ENCODE results near the gene LRGUK.

Gene LRGUK

DNA sequence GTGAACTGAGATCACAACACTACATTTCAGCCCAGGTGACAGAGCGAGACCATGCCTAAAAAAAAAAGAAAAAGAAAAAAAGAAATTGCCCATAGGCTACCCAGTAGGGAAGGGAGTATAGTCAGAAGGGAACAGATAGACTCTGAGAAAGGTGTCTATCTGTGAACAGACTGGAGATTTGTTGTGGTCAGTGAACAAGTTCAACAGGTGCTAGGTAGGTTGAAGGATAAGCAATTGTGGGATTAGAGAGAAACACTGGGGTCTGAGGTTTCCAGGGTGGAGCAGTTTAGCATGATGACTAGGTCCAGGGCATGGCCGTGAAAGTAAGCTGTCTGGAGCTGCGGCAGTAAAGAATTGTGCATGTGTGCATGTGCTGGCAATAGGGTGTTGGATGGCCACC, 6.9 kb downstream of the LRGUK start:
- Histone ChIP-seq H3K9me3 (no peaks in the 10 kb centered on the region), H3K4me1 (no peaks in the 10 kb centered on the region), H3K4me3 (ENCODE audit: low read depth, low read length) (no peak overlapping the region), H3K36me3 (no peaks in the 10 kb centered on the region), H3K27me3 (no peaks in the 10 kb centered on the region)
- TF ChIP-seq, protein P1, sequence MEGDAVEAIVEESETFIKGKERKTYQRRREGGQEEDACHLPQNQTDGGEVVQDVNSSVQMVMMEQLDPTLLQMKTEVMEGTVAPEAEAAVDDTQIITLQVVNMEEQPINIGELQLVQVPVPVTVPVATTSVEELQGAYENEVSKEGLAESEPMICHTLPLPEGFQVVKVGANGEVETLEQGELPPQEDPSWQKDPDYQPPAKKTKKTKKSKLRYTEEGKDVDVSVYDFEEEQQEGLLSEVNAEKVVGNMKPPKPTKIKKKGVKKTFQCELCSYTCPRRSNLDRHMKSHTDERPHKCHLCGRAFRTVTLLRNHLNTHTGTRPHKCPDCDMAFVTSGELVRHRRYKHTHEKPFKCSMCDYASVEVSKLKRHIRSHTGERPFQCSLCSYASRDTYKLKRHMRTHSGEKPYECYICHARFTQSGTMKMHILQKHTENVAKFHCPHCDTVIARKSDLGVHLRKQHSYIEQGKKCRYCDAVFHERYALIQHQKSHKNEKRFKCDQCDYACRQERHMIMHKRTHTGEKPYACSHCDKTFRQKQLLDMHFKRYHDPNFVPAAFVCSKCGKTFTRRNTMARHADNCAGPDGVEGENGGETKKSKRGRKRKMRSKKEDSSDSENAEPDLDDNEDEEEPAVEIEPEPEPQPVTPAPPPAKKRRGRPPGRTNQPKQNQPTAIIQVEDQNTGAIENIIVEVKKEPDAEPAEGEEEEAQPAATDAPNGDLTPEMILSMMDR (IDR thresholded peaks at IDR 0.05; ENCODE audit: low read depth, low read length) = no peak
- DNase-seq = no peak

DNA sequence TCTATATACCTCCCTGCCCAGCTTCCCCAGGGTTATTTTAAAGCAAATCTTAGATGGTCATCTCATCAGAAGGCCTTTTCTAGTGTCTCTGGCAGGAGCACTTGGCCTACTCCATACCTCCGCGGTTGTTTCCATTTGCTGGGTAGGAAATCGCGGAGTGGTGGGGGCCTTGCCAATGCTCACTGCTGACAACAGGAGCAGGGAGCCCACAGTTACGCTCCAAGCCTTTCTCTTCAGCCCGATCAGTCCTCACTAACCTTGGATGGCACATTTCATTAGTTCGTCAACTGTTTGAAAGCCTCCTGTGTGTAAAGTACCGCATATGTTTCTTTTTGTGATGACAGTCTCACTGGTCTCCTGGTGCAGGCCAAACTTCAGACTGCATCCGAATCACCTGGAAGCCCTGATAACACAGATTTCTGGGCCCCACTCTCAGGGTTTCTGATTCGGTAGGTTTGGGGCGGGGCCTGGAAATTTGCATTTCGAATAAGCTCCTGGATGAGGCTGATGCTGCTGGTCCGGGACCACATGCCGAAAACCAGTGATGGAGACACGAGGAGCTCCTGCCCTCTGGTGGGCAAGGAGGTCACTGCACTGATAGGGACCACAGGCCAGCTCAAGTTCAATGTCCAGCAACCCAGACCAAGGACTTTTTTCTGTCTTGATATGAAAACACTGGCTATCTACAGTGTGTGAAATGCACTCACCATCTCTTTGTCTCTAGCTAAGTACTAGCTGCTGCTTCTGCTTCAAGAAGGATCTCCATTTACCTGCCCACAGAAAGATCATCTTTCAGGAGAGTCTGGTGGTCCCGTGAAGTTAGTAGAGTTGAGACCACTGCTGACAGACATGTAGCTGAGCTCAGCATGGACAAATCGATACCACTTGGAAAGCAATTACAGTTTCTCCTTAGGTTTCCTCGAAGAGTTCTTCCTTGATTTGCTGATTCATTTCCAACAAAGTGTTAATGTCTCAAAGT, 14.0 kb downstream of the LRGUK start:
- Histone ChIP-seq H3K4me3 (ENCODE audit: low read depth, low read length) (peak overlapping the region; percentile 33), H3K27me3 (no peaks in the 10 kb centered on the region), H3K36me3 (no peaks in the 10 kb centered on the region), H3K4me1 (peaks cover 5% of the 10 kb centered on the region; the same call in 1 of the 2 replicates), H3K9me3 (no peaks in the 10 kb centered on the region)
- DNase-seq = peak; percentile 84
- TF ChIP-seq, protein P1 (IDR thresholded peaks at IDR 0.05; ENCODE audit: low read depth, low read length) = peak; percentile 97

DNA sequence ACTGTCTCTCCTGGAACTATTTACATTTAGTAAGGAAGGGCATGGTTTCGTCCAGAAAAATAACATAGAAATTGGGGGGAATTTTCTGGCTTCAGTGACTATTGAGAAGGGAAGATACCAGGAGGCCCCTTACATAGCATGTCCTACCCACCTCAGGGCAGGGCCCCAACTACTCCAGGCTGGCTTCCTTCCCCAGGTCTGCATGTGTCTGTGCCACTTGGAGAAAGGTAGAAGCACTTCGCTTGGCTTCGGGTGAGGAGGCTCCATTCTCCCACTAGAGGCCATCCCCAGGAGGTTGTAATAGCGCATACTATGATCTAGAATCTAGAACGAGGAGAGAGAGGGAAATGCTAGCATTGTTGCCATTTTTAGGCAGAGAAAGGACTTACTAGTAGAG, 14.7 kb downstream of the LRGUK start:
- TF ChIP-seq, protein P1 (IDR thresholded peaks at IDR 0.05; ENCODE audit: low read depth, low read length) = no peak
- H3K27me3 ChIP-seq = no peaks in the 10 kb centered on the region
- H3K9me3 ChIP-seq = no peaks in the 10 kb centered on the region
- no peak overlapping the region for H3K4me3 ChIP-seq (ENCODE audit: low read depth, low read length)
- H3K36me3 ChIP-seq = no peaks in the 10 kb centered on the region
- H3K4me1 ChIP-seq = peaks cover 5% of the 10 kb centered on the region; the same call in 1 of the 2 replicates
- no peak for DNase-seq

GRCh38 chr7:134153493-134154136, 26.5 kb downstream of the LRGUK start:
- no peak overlapping the region for H3K4me3 ChIP-seq (ENCODE audit: low read depth, low read length)
- H3K36me3 ChIP-seq = no peaks in the 10 kb centered on the region
- TF ChIP-seq, protein P1 (IDR thresholded peaks at IDR 0.05; ENCODE audit: low read depth, low read length) = no peak
- no peaks in the 10 kb centered on the region for H3K9me3 ChIP-seq
- H3K27me3 ChIP-seq = no peaks in the 10 kb centered on the region
- DNase-seq = no peak
- H3K4me1 ChIP-seq = no peaks in the 10 kb centered on the region

GRCh38 chr7:134154581-134155130, 27.5 kb downstream of the LRGUK start:
- no peak for DNase-seq
- H3K4me1 ChIP-seq = no peaks in the 10 kb centered on the region
- TF ChIP-seq, protein P1 (IDR thresholded peaks at IDR 0.05; ENCODE audit: low read depth, low read length) = no peak
- H3K27me3 ChIP-seq = no peaks in the 10 kb centered on the region
- no peak overlapping the region for H3K4me3 ChIP-seq (ENCODE audit: low read depth, low read length)
- H3K9me3 ChIP-seq = no peaks in the 10 kb centered on the region
- H3K36me3 ChIP-seq = no peaks in the 10 kb centered on the region
